NK-92 treated with Interleukin-12 subunit alpha and Interleukin-12 subunit beta, amount 100 ng/mL, for 24 hours (cell line): Measurements from ENCODE around the gene ADGRL3.
"Not testable (repeated sequence)": the region's sequence is repeated elsewhere in the genome, so short reads cannot be mapped to it uniquely, and the experiment has no call there.

ENCODE experiments used
- DNase-seq: peaks from one replicate; lab custom pipeline; 2025; lab: John Stamatoyannopoulos, UW

The ADGRL3 gene

GRCh38 chr4:61350932-61351331 is 150.8 kb downstream of the ADGRL3 start:
- DNase-seq = no peak

GRCh38 chr4:61356696-61357095 is 156.6 kb downstream of the ADGRL3 start:
- DNase-seq = no peak

GRCh38 chr4:61359301-61359700 is 159.2 kb downstream of the ADGRL3 start:
- DNase-seq = no peak

GRCh38 chr4:61372817-61373216 is 172.7 kb downstream of the ADGRL3 start:
- not testable (repeated sequence) for DNase-seq

GRCh38 chr4:61373901-61374440 is 173.8 kb downstream of the ADGRL3 start:
- DNase-seq = no peak

GRCh38 chr4:61374447-61374891 is 174.3 kb downstream of the ADGRL3 start:
- DNase-seq = no peak

GRCh38 chr4:61375301-61375700 is 175.2 kb downstream of the ADGRL3 start:
- DNase-seq = no peak

- no peak for DNase-seq
These were observed 176.2 kb downstream of the ADGRL3 start for GRCh38 chr4:61376301-61376700.

- DNase-seq = no peak
These were observed 179.3 kb downstream of the ADGRL3 start for GRCh38 chr4:61379406-61379805.

GRCh38 chr4:61380865-61381264 is 180.7 kb downstream of the ADGRL3 start:
- no peak for DNase-seq

GRCh38 chr4:61385256-61385655 is 185.1 kb downstream of the ADGRL3 start:
- no peak for DNase-seq

- DNase-seq = not testable (repeated sequence)
These were observed 187.2 kb downstream of the ADGRL3 start for GRCh38 chr4:61387372-61387771.

GRCh38 chr4:61389640-61390039 is 189.5 kb downstream of the ADGRL3 start:
- DNase-seq = no peak

- no peak for DNase-seq
These were observed 195.6 kb downstream of the ADGRL3 start for GRCh38 chr4:61395754-61396153.

- no peak for DNase-seq
These were observed 197.0 kb downstream of the ADGRL3 start for GRCh38 chr4:61397174-61397573.

- DNase-seq = no peak
These were observed 200.4 kb downstream of the ADGRL3 start for GRCh38 chr4:61400439-61401038.

- no peak for DNase-seq
These were observed 201.6 kb downstream of the ADGRL3 start for GRCh38 chr4:61401771-61402170.

- DNase-seq = no peak
These were observed 205.2 kb downstream of the ADGRL3 start for GRCh38 chr4:61405307-61405706.

- DNase-seq = no peak
These were observed 206.6 kb downstream of the ADGRL3 start for GRCh38 chr4:61406677-61407076.

GRCh38 chr4:61407642-61408618 is 207.8 kb downstream of the ADGRL3 start:
- DNase-seq = no peak

GRCh38 chr4:61408861-61409260 is 208.7 kb downstream of the ADGRL3 start:
- no peak for DNase-seq

- no peak for DNase-seq
These were observed 211.1 kb downstream of the ADGRL3 start for GRCh38 chr4:61411241-61411640.

GRCh38 chr4:61425315-61425714 is 225.2 kb downstream of the ADGRL3 start:
- no peak for DNase-seq
